Stimulated activated naive CD4-positive, alpha-beta T cell treated with Interleukin-2 at 50 U/mL for 16 hours (primary cell): ENCODE data around the gene LHFPL2.

Experiments used
- DNase-seq: peaks from one replicate; lab custom pipeline; 2025; lab: John Stamatoyannopoulos, UW

Gene LHFPL2

GRCh38 chr5:78618303-78618702 is 30.3 kb downstream of the LHFPL2 start:
- no peak for DNase-seq

GRCh38 chr5:78615697-78616096 is 32.9 kb downstream of the LHFPL2 start:
- DNase-seq, result no peak

- DNase-seq, result no peak
Measured at GRCh38 chr5:78614816-78615215, 33.8 kb downstream of the LHFPL2 start.

- no peak for DNase-seq
Measured at GRCh38 chr5:78613756-78614155, 34.8 kb downstream of the LHFPL2 start.

GRCh38 chr5:78613151-78613533 is 35.4 kb downstream of the LHFPL2 start:
- no peak for DNase-seq

GRCh38 chr5:78612227-78613150 is 36.1 kb downstream of the LHFPL2 start:
- no peak for DNase-seq

GRCh38 chr5:78611126-78611605 is 37.4 kb downstream of the LHFPL2 start:
- DNase-seq, result no peak

GRCh38 chr5:78610636-78611035 is 37.9 kb downstream of the LHFPL2 start:
- no peak for DNase-seq

- DNase-seq, result no peak
Measured at GRCh38 chr5:78610163-78610583, 38.4 kb downstream of the LHFPL2 start.

- DNase-seq, result no peak
Measured at GRCh38 chr5:78607864-78608263, 40.7 kb downstream of the LHFPL2 start.

- no peak for DNase-seq
Measured at GRCh38 chr5:78606241-78606640, 42.3 kb downstream of the LHFPL2 start.

- no peak for DNase-seq
Measured at GRCh38 chr5:78605611-78606010, 43.0 kb downstream of the LHFPL2 start.

GRCh38 chr5:78604689-78605285 is 43.8 kb downstream of the LHFPL2 start:
- no peak for DNase-seq

- DNase-seq, result no peak
Measured at GRCh38 chr5:78603636-78604175, 44.9 kb downstream of the LHFPL2 start.

GRCh38 chr5:78602400-78602799 is 46.2 kb downstream of the LHFPL2 start:
- no peak for DNase-seq

- no peak for DNase-seq
Measured at GRCh38 chr5:78601559-78602314, 46.8 kb downstream of the LHFPL2 start.

GRCh38 chr5:78600687-78601414 is 47.7 kb downstream of the LHFPL2 start:
- no peak for DNase-seq

- DNase-seq, result no peak
Measured at GRCh38 chr5:78598973-78599372, 49.6 kb downstream of the LHFPL2 start.

GRCh38 chr5:78597974-78598371 is 50.6 kb downstream of the LHFPL2 start:
- no peak for DNase-seq

- no peak for DNase-seq
Measured at GRCh38 chr5:78597068-78597973, 51.3 kb downstream of the LHFPL2 start.
